ENCODE data around the gene WDR11. TPM values are rescaled to one million over a fixed set of nuclear protein-coding genes. Genes with fewer than 3 reads are reported as not detected.

Gene WDR11, protein sequence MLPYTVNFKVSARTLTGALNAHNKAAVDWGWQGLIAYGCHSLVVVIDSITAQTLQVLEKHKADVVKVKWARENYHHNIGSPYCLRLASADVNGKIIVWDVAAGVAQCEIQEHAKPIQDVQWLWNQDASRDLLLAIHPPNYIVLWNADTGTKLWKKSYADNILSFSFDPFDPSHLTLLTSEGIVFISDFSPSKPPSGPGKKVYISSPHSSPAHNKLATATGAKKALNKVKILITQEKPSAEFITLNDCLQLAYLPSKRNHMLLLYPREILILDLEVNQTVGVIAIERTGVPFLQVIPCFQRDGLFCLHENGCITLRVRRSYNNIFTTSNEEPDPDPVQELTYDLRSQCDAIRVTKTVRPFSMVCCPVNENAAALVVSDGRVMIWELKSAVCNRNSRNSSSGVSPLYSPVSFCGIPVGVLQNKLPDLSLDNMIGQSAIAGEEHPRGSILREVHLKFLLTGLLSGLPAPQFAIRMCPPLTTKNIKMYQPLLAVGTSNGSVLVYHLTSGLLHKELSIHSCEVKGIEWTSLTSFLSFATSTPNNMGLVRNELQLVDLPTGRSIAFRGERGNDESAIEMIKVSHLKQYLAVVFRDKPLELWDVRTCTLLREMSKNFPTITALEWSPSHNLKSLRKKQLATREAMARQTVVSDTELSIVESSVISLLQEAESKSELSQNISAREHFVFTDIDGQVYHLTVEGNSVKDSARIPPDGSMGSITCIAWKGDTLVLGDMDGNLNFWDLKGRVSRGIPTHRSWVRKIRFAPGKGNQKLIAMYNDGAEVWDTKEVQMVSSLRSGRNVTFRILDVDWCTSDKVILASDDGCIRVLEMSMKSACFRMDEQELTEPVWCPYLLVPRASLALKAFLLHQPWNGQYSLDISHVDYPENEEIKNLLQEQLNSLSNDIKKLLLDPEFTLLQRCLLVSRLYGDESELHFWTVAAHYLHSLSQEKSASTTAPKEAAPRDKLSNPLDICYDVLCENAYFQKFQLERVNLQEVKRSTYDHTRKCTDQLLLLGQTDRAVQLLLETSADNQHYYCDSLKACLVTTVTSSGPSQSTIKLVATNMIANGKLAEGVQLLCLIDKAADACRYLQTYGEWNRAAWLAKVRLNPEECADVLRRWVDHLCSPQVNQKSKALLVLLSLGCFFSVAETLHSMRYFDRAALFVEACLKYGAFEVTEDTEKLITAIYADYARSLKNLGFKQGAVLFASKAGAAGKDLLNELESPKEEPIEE
- total RNA-seq (ENCODE audit: insufficient read depth, low replicate concordance): 54.7 TPM

DNA sequence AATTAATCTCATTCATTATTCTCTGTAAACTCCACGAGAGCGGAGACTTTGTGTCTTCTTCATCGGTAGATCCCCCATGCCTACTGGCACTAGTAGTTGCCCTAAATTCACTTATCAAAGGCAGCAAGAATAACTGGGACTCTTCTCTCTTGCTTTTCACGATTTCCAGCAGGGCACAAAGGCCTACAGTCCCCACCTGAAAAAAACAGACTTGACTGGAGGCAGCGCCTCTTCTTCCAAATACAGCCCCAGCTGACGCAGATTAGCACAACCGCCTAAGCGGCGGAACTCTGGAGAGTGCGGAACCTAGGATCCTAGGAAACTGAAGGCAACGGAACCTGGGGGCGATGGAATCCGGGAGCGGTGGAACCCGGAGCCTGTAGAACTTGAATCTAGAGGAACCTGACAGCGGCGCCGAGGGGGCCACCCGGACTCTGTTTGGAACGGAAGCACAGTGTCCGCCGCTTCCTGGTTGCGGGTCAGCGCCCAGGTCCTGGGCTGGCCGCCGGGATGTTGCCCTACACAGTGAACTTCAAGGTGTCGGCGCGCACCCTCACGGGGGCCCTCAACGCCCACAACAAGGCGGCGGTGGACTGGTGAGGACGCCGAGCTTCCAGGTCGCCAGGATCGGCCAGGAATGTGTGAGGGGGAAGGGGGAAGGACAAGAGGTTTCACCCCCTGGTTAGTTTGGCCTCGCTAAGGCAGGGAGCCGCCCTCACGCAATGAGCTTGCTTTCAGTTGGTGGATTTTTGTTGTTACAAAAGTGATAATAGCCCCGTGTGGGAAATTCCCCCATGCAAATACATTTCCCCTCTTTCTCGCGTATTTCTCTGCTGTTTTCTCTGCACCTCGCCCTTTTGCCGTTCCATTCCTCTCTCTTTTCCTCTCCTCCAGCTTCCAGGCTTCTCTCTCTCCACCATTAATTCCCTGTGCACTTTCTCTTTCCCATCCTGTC is at the start of gene WDR11:
TSS of gene WDR11 (plus strand) at position 452 of the 955 bp plus-strand sequence. CDS start at position 511, 59 bp downstream.
- peak; percentile 94 for DNase-seq (ENCODE audit: low spot score)

DNA sequence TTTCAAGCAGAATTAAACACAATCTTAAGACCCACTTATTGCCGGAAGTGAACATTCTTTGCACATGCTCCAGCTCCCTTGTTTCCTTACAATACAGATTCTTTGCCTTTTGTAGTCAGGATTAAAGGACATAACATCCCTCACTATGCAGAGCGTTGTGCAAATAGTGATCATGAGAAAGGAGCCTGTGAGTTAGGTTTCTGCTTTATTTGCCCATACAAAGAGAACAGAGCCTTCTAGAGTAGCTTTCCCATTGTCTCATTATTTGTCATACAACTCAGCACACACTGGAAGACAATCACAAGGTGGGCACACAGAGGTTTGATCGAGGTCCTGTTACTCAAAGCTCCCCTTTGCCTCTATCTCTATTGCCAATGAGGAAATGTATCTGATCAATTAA is 48.2 kb upstream of the WDR11 start:
- no peak for DNase-seq (ENCODE audit: low spot score)

DNA sequence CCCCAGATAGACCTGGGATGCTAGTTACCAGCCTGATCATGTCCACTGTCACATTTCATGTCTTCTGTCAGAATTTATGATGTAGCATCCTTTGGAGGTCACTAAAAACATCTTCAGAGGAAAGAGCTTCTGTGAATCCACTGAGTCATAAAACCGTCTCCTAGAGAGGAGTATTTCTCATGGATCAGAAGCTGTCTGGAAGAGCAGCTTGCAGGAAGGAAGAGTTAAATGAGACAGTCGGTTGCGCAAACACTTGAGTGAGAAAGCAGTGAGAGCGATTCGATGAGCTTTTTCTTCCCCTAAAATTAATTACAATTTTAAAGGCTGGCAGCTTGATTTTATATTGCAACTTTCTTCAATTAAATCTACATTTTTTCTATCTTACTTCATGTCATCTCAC is 47.2 kb upstream of the WDR11 start:
- DNase-seq (ENCODE audit: low spot score): no peak

DNA sequence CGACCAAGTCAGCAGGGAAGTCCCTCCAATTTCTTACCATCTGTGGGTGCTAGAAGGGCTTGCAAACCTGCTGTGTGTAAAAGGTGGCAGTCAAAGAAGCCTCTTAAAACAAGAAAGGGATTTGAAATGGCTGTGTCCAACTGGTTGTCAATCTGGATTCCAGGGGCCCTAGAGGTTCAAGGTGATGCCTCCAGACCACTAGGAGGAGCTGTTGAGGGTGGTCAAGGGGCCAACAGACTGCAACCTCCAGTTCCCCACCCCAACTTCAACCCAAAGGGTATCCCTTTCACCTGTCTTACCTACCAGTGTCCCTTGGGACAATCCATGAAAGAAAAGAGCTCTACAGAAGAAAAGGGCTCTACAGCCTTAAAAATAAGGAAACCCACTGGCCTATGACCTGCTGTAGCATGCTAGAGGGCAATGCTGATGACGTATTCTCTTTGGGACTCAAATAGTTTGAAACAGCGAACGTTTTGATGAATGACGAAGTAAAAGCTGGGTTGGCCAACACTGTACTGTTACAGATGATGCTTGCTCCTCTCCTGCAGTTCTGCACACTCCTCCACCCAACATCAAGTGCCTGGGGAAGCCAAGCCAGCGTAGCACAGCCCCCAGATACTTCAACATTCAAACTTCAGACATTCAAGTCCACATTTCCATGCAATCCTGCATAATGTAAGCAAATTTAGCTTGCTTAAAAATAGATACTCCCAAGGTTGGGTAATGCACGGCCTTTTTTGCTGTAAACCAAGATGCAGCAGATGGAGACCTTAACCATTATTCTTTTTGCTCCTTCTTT is 45.9 kb upstream of the WDR11 start:
- no peak for DNase-seq (ENCODE audit: low spot score)

DNA sequence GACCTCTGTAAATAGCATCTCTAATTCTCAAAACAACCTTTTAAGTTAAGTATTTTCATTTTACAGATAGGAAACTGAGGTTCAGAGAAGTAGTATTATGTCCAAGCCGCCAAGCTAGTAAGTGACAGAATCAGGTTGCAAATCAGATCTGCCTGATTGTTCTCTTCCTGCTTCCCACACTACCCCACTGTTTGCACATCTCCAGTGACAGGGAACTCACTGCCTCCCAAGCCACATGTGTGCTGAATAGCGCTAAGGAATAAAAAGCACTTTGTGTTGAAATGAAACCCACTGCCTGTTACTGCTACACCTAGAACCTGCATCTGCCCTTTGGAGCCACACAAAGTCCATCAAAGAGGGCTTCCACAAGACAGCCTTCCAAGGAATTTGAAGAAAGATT is 45.1 kb upstream of the WDR11 start:
- DNase-seq (ENCODE audit: low spot score): no peak

DNA sequence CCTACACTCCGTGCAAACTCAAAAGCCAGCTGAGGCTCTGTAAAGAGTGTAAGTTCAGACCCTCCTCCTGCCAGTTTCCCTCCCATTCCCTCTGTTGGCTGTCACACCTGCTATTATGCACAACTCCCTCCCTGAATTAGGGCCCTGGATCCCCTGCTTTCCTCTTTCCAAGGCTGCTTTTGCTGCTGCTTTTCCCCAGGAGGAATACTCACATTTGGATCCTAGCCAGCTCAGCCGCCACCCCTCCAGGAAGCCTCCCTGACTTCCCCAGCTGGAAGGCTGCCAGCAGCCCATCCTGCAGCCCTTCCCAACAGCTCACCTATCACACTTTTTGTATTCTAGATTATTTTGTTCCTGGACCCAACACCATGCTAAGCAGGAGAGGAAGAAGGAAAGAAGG is 40.9 kb upstream of the WDR11 start:
- DNase-seq (ENCODE audit: low spot score): no peak

DNA sequence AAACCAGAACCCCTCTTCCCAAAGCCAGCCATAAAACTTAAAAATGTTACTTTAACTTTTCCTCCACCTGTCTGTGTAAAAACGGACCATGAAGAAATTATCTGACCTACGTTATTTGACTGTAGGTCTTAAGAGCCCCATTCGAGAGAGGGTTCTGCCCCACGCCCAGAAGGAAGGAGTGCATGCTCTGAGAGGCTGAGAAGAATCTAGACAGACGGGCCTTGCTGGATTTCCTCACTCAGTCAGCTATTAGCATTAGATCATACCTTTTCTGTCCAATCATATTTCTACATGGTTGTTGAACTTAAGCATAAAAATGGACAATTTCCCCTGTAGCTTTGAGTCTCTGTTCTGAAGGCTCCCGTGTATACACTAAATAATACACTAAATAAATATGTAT is 38.1 kb upstream of the WDR11 start:
- peak; percentile 44 for DNase-seq (ENCODE audit: low spot score)

DNA sequence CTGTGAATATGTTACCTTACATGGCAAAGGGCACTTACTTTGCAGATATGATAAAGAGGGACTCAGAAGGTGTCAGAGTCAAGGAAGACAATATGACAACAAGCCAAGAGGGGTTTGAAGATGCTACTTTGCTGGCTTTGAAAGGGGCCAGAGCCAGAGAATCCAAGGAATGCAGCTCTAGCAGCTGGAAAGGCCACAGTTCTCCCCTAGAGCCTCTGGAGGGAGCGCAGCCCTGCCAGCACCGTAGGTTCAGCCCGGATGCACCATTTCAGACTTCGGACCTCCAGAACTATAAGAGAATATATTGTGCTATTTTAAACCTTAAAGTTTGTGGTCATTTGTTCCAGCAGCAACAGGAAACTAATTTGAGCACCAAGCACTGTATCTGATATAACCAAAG is 32.9 kb upstream of the WDR11 start:
- no peak for DNase-seq (ENCODE audit: low spot score)

DNA sequence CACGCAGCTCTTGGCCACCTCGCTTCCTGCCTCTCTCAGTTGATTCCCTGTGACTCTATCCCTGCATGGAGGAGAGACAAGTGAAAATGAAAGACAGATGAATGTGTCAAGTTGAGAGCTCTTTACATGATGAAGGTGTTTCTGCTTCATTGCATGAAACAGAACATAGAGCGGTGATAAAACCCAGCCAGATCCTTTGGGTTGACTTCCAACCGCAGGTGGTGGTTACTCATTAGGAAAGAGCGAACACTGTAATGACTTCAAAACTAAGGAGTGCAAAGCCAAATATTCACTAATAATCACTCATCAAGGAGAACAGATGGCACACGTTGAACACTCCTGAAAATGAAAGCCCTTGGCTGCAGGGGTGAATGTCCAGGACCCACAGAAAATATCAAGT is 31.8 kb upstream of the WDR11 start:
- DNase-seq (ENCODE audit: low spot score): no peak

DNA sequence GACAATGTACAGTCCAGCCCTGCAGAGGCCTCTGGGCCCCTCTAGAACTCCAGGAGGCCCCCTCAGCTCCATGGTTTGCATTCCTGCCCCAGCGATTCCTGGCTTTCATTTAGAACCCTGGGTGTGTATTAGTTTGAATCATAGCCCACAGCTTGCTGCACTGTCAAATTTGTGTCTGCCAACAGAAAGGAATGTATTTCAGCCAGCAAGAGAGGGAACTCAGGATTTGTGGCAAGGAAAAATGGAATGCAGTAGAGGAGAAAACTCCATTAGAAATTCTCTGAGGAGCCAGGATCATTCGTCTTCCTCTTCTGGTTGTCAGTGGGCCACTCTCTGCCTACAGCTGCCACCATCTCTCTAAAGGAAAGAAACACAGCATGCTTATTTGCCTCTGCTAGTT is 27.9 kb upstream of the WDR11 start:
- peak; percentile 74 for DNase-seq (ENCODE audit: low spot score)

DNA sequence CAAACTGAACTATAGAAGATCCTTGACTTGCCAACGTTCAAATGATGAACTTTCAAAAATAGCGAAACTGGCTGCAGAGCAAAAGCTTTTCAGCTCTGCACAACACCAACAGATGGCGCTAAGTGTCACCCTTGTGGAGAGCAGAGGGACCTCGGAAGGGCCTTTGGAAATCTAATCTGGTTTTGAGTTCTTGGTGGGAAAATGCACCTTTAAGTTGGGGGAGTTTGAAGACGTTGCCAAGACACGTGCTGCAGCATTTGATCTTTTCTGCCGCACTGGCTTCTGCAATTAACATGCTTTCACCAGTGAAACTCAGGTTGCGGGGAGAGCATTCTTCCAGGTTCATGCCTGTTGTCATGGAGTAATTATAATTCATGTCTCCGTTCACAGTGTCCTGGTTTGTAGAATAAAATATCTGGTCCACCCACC is 26.3 kb upstream of the WDR11 start:
- DNase-seq (ENCODE audit: low spot score): no peak

DNA sequence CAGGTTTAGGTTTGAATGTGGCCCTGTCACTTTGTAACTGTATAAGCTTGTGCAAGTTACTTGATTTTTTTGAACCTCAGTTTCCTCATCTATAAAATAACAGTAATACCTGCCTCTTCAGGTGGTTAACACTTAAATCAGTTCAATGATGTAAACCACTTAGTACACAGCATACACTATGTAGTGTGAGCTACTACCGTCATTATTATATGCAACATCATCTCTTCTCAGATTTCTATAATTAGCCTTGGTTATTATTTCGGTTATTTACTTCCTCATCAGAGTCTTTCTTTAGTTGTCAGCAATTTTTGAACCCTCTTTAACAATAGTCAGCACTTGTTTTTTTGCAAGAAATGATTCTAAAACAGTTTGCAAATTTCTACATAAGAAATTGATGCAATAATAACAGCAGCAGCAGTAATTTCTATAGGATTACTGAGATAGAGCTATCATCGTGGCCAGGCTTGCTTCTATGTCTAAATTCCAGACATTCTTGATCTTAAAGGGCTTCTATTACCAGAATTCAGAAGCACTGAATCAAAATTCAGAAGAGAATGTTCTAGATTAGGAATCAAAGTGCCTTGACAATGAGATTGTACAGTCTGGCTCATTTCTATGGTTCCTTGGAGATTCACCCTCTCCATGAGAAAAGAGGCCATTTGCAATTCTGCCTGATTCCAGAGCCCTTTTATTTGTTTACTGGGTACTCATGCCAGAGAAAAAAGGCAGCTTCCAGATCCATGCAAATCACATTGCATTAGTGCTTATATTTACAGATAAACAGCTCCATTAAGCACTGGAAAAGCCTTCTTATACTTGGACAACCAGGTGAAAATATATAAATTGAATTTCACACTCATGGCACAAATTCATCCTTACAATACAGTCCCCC is 25.0 kb upstream of the WDR11 start:
- peak; percentile 14 for DNase-seq (ENCODE audit: low spot score)

DNA sequence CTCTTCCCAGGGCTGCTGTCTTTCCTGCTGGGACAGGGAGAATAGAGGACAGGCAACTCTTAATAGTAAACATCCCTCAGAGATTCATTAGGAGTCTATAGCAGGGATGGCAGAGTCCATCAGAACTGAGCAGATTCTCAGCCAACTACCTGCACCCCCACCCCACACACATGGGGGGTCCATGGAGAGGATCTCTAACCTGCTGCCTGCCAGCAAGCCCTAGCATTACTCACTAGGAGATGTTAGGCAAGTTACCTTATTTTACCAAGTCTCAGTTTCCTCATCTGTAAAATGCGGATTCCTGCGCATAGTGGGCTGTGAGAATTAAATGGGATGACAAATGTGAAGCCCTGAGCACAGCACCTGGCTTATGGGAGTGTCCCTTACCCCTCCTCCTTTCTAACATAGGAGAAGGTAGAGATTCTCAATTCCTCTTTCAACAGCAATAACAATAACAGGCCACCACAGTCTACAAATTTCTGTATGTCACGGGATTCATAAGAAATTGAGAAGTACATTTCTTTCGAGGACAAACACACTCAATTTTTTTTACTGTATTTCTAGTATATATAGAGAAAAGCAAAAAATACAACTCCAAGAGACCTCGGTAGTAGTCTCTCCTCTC is 23.8 kb upstream of the WDR11 start:
- DNase-seq (ENCODE audit: low spot score): no peak

DNA sequence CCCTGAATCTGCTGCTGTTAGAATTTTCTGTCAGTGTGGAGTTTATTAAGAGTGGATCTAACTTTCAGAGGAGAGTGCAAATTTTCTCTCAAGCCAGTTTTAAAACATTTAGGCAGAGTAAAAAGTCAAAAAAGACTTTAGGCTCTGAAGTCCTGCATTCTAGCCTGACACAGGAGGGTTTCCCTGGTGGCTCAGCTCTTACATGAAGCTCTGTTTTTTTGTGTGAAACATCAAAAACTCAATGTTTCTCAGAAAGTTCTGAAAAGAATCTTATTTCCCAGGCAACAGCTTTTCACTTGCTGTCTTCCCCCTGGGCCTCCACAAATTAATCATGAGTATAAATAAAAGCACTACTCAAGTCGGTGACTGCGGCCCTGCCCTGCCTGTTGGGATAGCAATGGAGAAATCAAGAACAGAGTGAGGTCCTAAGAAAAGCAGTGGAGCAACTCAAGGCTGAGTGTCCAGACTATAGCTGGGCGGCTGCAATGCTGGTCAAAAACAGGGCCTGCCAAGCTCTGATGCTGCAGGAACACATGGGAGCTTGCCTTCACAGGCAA is 22.3 kb upstream of the WDR11 start:
- DNase-seq (ENCODE audit: low spot score): no peak

DNA sequence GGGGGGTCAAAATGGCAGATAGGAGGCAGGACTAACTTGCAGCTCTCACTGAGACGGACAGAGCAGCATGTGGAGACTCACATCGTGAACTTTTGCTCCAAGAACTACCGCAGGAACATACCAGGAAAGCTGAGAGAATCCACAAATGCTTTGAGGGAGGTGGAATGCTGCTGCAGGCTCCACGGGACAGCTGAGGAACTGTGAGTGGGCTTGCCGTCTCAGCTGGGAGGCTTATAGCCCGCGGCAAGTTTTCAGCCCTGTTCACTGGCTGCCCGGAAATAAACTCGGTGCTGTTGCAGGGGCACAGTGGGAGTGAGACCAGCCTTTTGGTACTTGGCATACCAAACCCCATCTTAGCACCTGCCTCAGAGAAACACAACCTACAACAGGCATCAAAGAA is 19.1 kb upstream of the WDR11 start:
- DNase-seq (ENCODE audit: low spot score): no peak

DNA sequence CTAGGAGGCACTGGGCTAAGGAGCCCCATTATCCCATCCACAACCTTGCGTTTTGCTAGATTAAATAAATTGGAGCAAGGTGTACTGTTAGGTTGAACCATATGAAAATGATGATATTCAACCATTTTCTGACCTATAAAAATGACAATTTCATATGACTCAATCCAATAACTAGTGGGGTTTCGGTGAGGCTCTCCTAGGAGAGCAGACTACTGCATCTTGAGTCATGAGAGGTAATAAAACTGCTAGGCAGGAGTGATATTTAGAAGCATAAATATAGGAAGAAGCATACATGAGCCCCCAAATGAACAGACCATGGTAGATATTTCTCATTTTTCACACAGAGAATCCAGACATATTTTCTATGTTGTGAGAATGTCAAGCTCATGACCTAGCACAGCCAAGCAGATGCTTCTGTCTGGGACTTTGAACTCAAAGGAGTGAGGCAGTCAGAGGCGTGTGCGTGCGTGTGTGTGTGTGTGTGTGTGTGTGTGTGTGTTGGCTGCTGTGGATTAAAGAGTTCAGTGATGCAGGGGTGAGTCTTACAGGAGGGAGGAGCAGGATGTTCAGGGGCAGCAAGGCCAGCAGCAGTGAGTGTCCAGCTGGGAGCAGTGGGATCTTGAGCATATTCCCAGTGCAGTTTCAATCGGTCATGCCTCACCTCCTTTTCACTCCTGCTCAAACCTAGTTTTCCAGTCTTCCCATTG is 17.8 kb upstream of the WDR11 start:
- peak; percentile 47 for DNase-seq (ENCODE audit: low spot score)

DNA sequence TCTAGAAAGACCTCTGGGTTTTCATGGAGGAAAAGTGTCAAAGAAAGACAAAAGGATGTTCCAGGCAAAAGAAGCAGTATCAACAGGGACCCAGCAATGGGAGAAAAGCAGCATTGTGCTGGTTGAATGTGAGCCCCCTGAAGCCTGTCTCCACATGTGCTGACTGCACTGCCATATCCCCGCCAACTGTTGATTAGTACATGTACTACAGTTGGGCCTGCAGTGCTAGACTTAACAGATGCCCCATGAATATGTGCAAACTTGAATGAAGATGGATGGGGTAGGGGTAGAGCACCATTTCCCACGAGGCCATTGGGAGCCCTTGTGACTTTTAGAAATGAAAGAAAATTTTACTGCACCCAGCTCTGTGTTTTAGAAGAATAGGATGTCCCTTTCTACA is 15.6 kb upstream of the WDR11 start:
- DNase-seq (ENCODE audit: low spot score): no peak
